Frontal cortex (tissue), 4 donors: ENCODE measurements around the gene PTPRK. TPM values are rescaled to one million over a fixed set of nuclear protein-coding genes. Genes with fewer than 3 reads are reported as not detected.
"Not testable (repeated sequence)": the region's sequence is repeated elsewhere in the genome, so short reads cannot be mapped to it uniquely, and the experiment has no call there.

ENCODE experiments used
- DNase-seq, 2 donors: peaks; one replicate each; pipeline ENCODE4 v3.0.0; 2012; ENCODE audit warnings: low spot score in 2 of 2
- FAIRE-seq: peaks from 2 replicates; lab custom pipeline; 2012; peaks lifted over from hg19 to GRCh38; lab: Jason Lieb, UNC
- total RNA-seq: library from RNA; depleted of rRNA; stranded (reverse); fragments of >200 nt; gene quantifications from one replicate; pipeline ENCODE4 v1.2.3, GENCODE V29; 2014
- donor health status: control.
- donor health status: control.
- donor health status: control.

Gene PTPRK
- total RNA-seq, 1 donor from 2014 or later, result 179 TPM

- no peak for DNase-seq
- no peak for FAIRE-seq
Observed at GRCh38 chr6:128495536-128496333, 24.7 kb downstream of the PTPRK start.

GRCh38 chr6:128494440-128494839 is 26.0 kb downstream of the PTPRK start:
- no peak for FAIRE-seq
- no peak for DNase-seq

GRCh38 chr6:128493877-128494276 is 26.5 kb downstream of the PTPRK start:
- no peak for DNase-seq
- no peak for FAIRE-seq

GRCh38 chr6:128492386-128492785 is 28.0 kb downstream of the PTPRK start:
- DNase-seq (no peak), FAIRE-seq (no peak)

- DNase-seq (no peak), FAIRE-seq (no peak)
Observed at GRCh38 chr6:128491610-128492206, 28.7 kb downstream of the PTPRK start.

- no peak for FAIRE-seq
Observed at GRCh38 chr6:128491100-128491581, 29.3 kb downstream of the PTPRK start.

GRCh38 chr6:128487746-128488145 is 32.7 kb downstream of the PTPRK start:
- no peak for FAIRE-seq
- no peak for DNase-seq

More at GRCh38 chr6:128491100-128491581, 29.3 kb downstream of the PTPRK start:
- DNase-seq, result no peak

GRCh38 chr6:128487055-128487454 is 33.3 kb downstream of the PTPRK start:
- FAIRE-seq, result no peak
- no peak for DNase-seq

- FAIRE-seq, DNase-seq: not testable (repeated sequence)
Observed at GRCh38 chr6:128486580-128486979, 33.8 kb downstream of the PTPRK start.

GRCh38 chr6:128483472-128484135 is 36.8 kb downstream of the PTPRK start:
- no peak for FAIRE-seq
- no peak for DNase-seq

- no peak for DNase-seq
- FAIRE-seq, result no peak
Observed at GRCh38 chr6:128482642-128483041, 37.8 kb downstream of the PTPRK start.

- no peak for DNase-seq
Observed at GRCh38 chr6:128479991-128480390, 40.4 kb downstream of the PTPRK start.

GRCh38 chr6:128479048-128479666 is 41.2 kb downstream of the PTPRK start:
- FAIRE-seq (no peak), DNase-seq (no peak)

More at GRCh38 chr6:128479991-128480390, 40.4 kb downstream of the PTPRK start:
- no peak for FAIRE-seq

GRCh38 chr6:128478230-128479047 is 42.0 kb downstream of the PTPRK start:
- FAIRE-seq, result no peak
- DNase-seq, result no peak

GRCh38 chr6:128474933-128475332 is 45.5 kb downstream of the PTPRK start:
- no peak for DNase-seq
- no peak for FAIRE-seq

- DNase-seq (no peak), FAIRE-seq (no peak)
Observed at GRCh38 chr6:128474481-128474880, 45.9 kb downstream of the PTPRK start.

GRCh38 chr6:128471907-128472306 is 48.5 kb downstream of the PTPRK start:
- DNase-seq (no peak), FAIRE-seq (no peak)

- DNase-seq (no peak), FAIRE-seq (peak; percentile 47)
Observed at GRCh38 chr6:128465368-128466343, 54.7 kb downstream of the PTPRK start.
